ENCODE data around the gene FOXRED1. TPM values are rescaled to one million over a fixed set of nuclear protein-coding genes. Genes with fewer than 3 reads are reported as not detected.

Gene FOXRED1
- total and polyA plus RNA-seq, 10 of the 15 experiments (the other 5 are each of a cell fraction or from before 2014, with no cell fraction given), result 9.9 to 67.7 (median 38.0) TPM

- TF ChIP-seq ZBTB11 (CRISPR knock-in tag; IDR thresholded peaks at IDR 0.05), result peak; percentile 47; the same call in 1 of the 2 replicates
- peak; percentile 37 for TF ChIP-seq NR2C1 (IDR thresholded peaks at IDR 0.05)
- no peak for TF ChIP-seq ESRRA (IDR thresholded peaks at IDR 0.05; ENCODE audit: low read length)
- TF ChIP-seq NR2F1 (conservative IDR thresholded peaks at IDR 0.05), result peak; percentile 75
- TF ChIP-seq NKRF (conservative IDR thresholded peaks at IDR 0.05), result peak; percentile 66
- TF ChIP-seq POLR2AphosphoS2 (IDR thresholded peaks at IDR 0.05; ENCODE audit: low read depth, low read length), result 0 out of 2 replicates have a peak, but pooled peaks have one; percentile 51
- no peak for TF ChIP-seq ZNF207 (IDR thresholded peaks at IDR 0.05; ENCODE audit: borderline replicate concordance)
- peak; percentile 66; the same call in 1 of the 2 replicates for TF ChIP-seq SMARCA5 (IDR thresholded peaks at IDR 0.05)
- no peak for TF ChIP-seq RCOR1 (conservative IDR thresholded peaks at IDR 0.05; ENCODE audit: low read depth, low read length)
- peak; percentile 65; the same call in 1 of the 2 replicates for TF ChIP-seq ZNF217 (IDR thresholded peaks at IDR 0.05)
- no peak for TF ChIP-seq ZNF592 (IDR thresholded peaks at IDR 0.05)
- no peak for TF ChIP-seq CBFB (IDR thresholded peaks at IDR 0.05; ENCODE audit: low read depth)
- no peak for TF ChIP-seq TBL1XR1 (IDR thresholded peaks at IDR 0.05; ENCODE audit: low read depth, low read length)
- TF ChIP-seq IKZF1 (conservative IDR thresholded peaks at IDR 0.05), result peak; percentile 69
- peak; percentile 7 to 60; a peak in 2 of 4 replicates for TF ChIP-seq BHLHE40 (IDR thresholded peaks at IDR 0.05; ENCODE audit: borderline replicate concordance in 1 of 2, low read depth in 2 of 2, low read length in 1 of 2)
- TF ChIP-seq HDGF (IDR thresholded peaks at IDR 0.05), result no peak
Observed at GRCh38 chr11:126282736-126283591, 14.0 kb downstream of the FOXRED1 start, which contains the start of gene TIRAP (continued).

Data from GM12878 (cell line).